HG03378 (cell line): ENCODE results near the gene SECISBP2L.
"Not testable (repeated sequence)": the region's sequence is repeated elsewhere in the genome, so short reads cannot be mapped to it uniquely, and the experiment has no call there.

Source experiments
- ATAC-seq: cut with Tn5 transposase; IDR thresholded peaks from one replicate; pipeline ENCODE4 v1.9.1; 2021; ENCODE audit warnings: mild to moderate bottlenecking, moderate library complexity; ENCODE audit not compliant: unreplicated experiment

SECISBP2L gene

GRCh38 chr15:48999314-48999713, 46.9 kb downstream of the SECISBP2L start:
- no peak for ATAC-seq

- ATAC-seq = no peak
Measured at GRCh38 chr15:48996276-48996675, 50.0 kb downstream of the SECISBP2L start.

GRCh38 chr15:48993380-48993779, 52.9 kb downstream of the SECISBP2L start:
- ATAC-seq = no peak

- peak; percentile 91 for ATAC-seq
Measured at GRCh38 chr15:48992545-48992944, 53.7 kb downstream of the SECISBP2L start.

GRCh38 chr15:48992096-48992495, 54.1 kb downstream of the SECISBP2L start:
- peak; percentile 14 for ATAC-seq

- ATAC-seq = no peak
Measured at GRCh38 chr15:48989170-48989569, 57.1 kb downstream of the SECISBP2L start.

- ATAC-seq = no peak
Measured at GRCh38 chr15:48987142-48987541, 59.1 kb downstream of the SECISBP2L start.

- ATAC-seq = no peak
Measured at GRCh38 chr15:48986240-48986639, 60.0 kb downstream of the SECISBP2L start.

GRCh38 chr15:48985516-48985915, 60.7 kb downstream of the SECISBP2L start:
- no peak for ATAC-seq

GRCh38 chr15:48984811-48985352, 61.4 kb downstream of the SECISBP2L start:
- no peak for ATAC-seq

GRCh38 chr15:48984021-48984710, 62.1 kb downstream of the SECISBP2L start:
- ATAC-seq = no peak

- no peak for ATAC-seq
Measured at GRCh38 chr15:48983300-48983699, 62.9 kb downstream of the SECISBP2L start.

GRCh38 chr15:48981941-48982340, 64.3 kb downstream of the SECISBP2L start:
- no peak for ATAC-seq

GRCh38 chr15:48978638-48979037, 67.6 kb downstream of the SECISBP2L start:
- no peak for ATAC-seq

- ATAC-seq = no peak
Measured at GRCh38 chr15:48976444-48977088, 69.7 kb downstream of the SECISBP2L start.

- peak; percentile 76 for ATAC-seq
Measured at GRCh38 chr15:48975472-48976419, 70.5 kb downstream of the SECISBP2L start.

- ATAC-seq = no peak
Measured at GRCh38 chr15:48974882-48975281, 71.4 kb downstream of the SECISBP2L start.

GRCh38 chr15:48972750-48973503, 73.3 kb downstream of the SECISBP2L start:
- no peak for ATAC-seq

GRCh38 chr15:48970926-48971325, 75.3 kb downstream of the SECISBP2L start:
- not testable (repeated sequence) for ATAC-seq

- no peak for ATAC-seq
Measured at GRCh38 chr15:48968066-48968465, 78.2 kb downstream of the SECISBP2L start.
